HepG2 (cell line): ENCODE measurements around the gene TBC1D4. TPM values are rescaled to one million over a fixed set of nuclear protein-coding genes. Genes with fewer than 3 reads are reported as not detected.

ENCODE experiments used
- ATAC-seq: fragments of 200-7000 bp; cut with Tn5 transposase; 3 replicates; pipeline ENCODE4 v1.9.1; 2020; ENCODE audit warnings: mild to moderate bottlenecking, moderate library complexity
- BruUV-seq: library from RNA; stranded (reverse); fragments of 400-500 nt; replicated peaks from 2 replicates; lab custom pipeline; 2021; lab: Mats Ljungman, UMichigan
- CTCF ChIA-PET: fragments of 300-600 bp; formaldehyde crosslinking; extraction: SDS; loops from one replicate; lab custom pipeline; 2021; ENCODE audit warnings: low total read pairs, inconsistent platforms, low intra/inter-chr PET ratio; lab: Yijun Ruan, JAX
- POLR2A ChIA-PET: fragments of 350-600 bp; sonication (Branson Sonifier 250); formaldehyde crosslinking; loops from one replicate; lab custom pipeline; 2020; ENCODE audit warnings: antibody characterized with exemption, inconsistent platforms; lab: Yijun Ruan, JAX
- DNase-seq: peaks from one replicate; pipeline ENCODE4 v3.0.0-alpha.2; 2015; ENCODE audit warnings: low spot score
- FAIRE-seq: peaks from 3 replicates; lab custom pipeline; 2011; peaks lifted over from hg19 to GRCh38; lab: Jason Lieb, UNC
- H2AFZ ChIP-seq: one replicate; pipeline ENCODE4 v1.6.1; 2011; ENCODE audit warnings: low read length, inconsistent platforms
- H3K27ac ChIP-seq: fragments of 300-600 bp; 3 replicates; pipeline ENCODE4 v1.8.0; 2011; ENCODE audit warnings: mixed run types, mild to moderate bottlenecking, mixed read lengths, low read length, inconsistent platforms; ENCODE audit not compliant: insufficient read depth; ENCODE audit errors: extremely low read length
- H3K27me3 ChIP-seq, 2 experiments: fragments of 200-600 bp in 1 of 2; 2 replicates in 1 of 2; 3 replicates in 1 of 2; pipeline versions ENCODE4 v1.6.0 to v1.8.0; 2011; ENCODE audit warnings: low read length in 2 of 2, mild to moderate bottlenecking in 2 of 2, moderate library complexity in 2 of 2, inconsistent platforms in 1 of 2; ENCODE audit not compliant: insufficient read depth in 2 of 2, control insufficient read depth in 1 of 2
- H3K36me3 ChIP-seq, 2 experiments: fragments of 200-600 bp in 1 of 2; replicated peaks in 1 of 2; 2 replicates in 1 of 2; 3 replicates in 1 of 2; pipeline versions ENCODE4 v1.5.1 to v1.8.0; 2011; ENCODE audit warnings: low read length in 2 of 2, inconsistent platforms in 1 of 2; ENCODE audit not compliant: insufficient read depth in 2 of 2, control insufficient read depth in 1 of 2
- H3K4me1 ChIP-seq: 2 replicates; pipeline ENCODE4 v1.5.1; 2012; ENCODE audit warnings: low read length, inconsistent platforms; ENCODE audit not compliant: insufficient read depth
- H3K4me2 ChIP-seq: 2 replicates; pipeline ENCODE4 v1.6.0; 2011; ENCODE audit warnings: low read depth, low read length, inconsistent platforms
- H3K4me3 ChIP-seq, 3 experiments: fragments of 200-600 bp in 1 of 3; sonication (generic), shearing (Covaris generic) in 1 of 3; replicated peaks in 1 of 3; 2 replicates each; pipeline ENCODE4 v1.5.1; 2011 to 2016; ENCODE audit warnings: low read length in 3 of 3, inconsistent platforms in 2 of 3, low read depth in 2 of 3, mild to moderate bottlenecking in 2 of 3, control low read depth in 1 of 3, mixed read lengths in 1 of 3; ENCODE audit not compliant: insufficient read depth in 1 of 3
- H3K79me2 ChIP-seq: one replicate; pipeline ENCODE4 v1.6.1; 2011; ENCODE audit warnings: low read length, inconsistent platforms; ENCODE audit not compliant: insufficient read depth
- H3K9ac ChIP-seq: 2 replicates; pipeline ENCODE4 v1.6.0; 2011; ENCODE audit warnings: mild to moderate bottlenecking, low read depth, low read length, inconsistent platforms; ENCODE audit not compliant: insufficient read depth
- H3K9me3 ChIP-seq: 2 replicates; pipeline ENCODE4 v1.5.1; 2012; ENCODE audit warnings: mild to moderate bottlenecking, low read length
- H4K20me1 ChIP-seq: 2 replicates; pipeline ENCODE4 v1.6.0; 2011; ENCODE audit warnings: inconsistent platforms, mild to moderate bottlenecking, low read length, moderate library complexity; ENCODE audit not compliant: insufficient read depth
- PHB2 ChIP-seq: fragments of 450-650 bp; IDR thresholded peaks from 2 replicates; pipeline ENCODE4 v1.6.1; 2018; ENCODE audit not compliant: partially characterized antibody
- SOX13 ChIP-seq, 3 experiments: fragments of 450-650 bp in 1 of 3; sonication (generic) in 1 of 3; formaldehyde crosslinking in 1 of 3; IDR thresholded peaks in 2 of 3; conservative IDR thresholded peaks in 1 of 3; 2 replicates each; pipeline versions ENCODE4 v1.5.0 to v1.6.1; 2016 to 2020; ENCODE audit warnings: antibody characterized with exemption in 1 of 3, mild to moderate bottlenecking in 1 of 3, missing compliant biosample characterization in 1 of 3, missing genetic modification reagents in 1 of 3, moderate library complexity in 1 of 3
- ZFAT ChIP-seq: sonication (generic); formaldehyde crosslinking; conservative IDR thresholded peaks from 2 replicates; pipeline ENCODE4 v1.8.1; 2023; ENCODE audit warnings: missing genetic modification reagents, inconsistent platforms
- WGBS: methylation state at CpG from one replicate; pipeline ENCODE4 v1.1.6; 2017; ENCODE audit warnings: low lambda C conversion rate; 5-methylcytosine and 5-hydroxymethylcytosine counted together
- in situ Hi-C: cut with HindIII; loops from 2 replicates; pipeline ENCODE4 v1.10.0; 2017; ENCODE audit warnings: low pct_unique_long_range_greater_than_20kb; ENCODE audit not compliant: extremely low pct_ligation_motif_present
- intact Hi-C: fragments of 100-400 bp; cut with micrococcal nuclease; formaldehyde crosslinking; loops from one replicate; pipeline ENCODE4 v1.10.0; 2022; ENCODE audit not compliant: unreplicated experiment
- polyA plus RNA-seq, 8 experiments: library from polyadenylated mRNA; depleted of rRNA in 3 of 8; stranded (reverse) in 7 of 8; unstranded in 1 of 8; fragments of >200 nt; fragmentation: Illumina TruSeq in 4 of 8; extraction: Trizol in 4 of 8; gene quantifications; 2 replicates each; pipeline versions ENCODE4 v1.2.1 to v1.2.3, GENCODE V29; 2011 to 2016; ENCODE audit warnings: low read depth in 4 of 8, missing spikeins in 1 of 8, mixed read lengths in 1 of 8; ENCODE audit not compliant: insufficient read depth in 1 of 8
- total RNA-seq, 5 experiments: library from RNA; depleted of rRNA; stranded (reverse); fragments of >200 nt; fragmentation: Illumina TruSeq; extraction: Trizol; gene quantifications; 2 replicates each; pipeline ENCODE4 v1.2.3, GENCODE V29; 2016; ENCODE audit warnings: low read depth in 1 of 5
- TF ChIP-seq, protein P1 (sequence below): sonication (generic); formaldehyde crosslinking; IDR thresholded peaks from 2 replicates; pipeline ENCODE4 v1.5.0; 2020; ENCODE audit warnings: mild to moderate bottlenecking, missing genetic modification reagents

The TBC1D4 gene
- total and polyA plus RNA-seq, 2 of the 13 experiments (the other 11 are each of a cell fraction or from before 2014, with no cell fraction given) = 35.9 to 64.4 TPM

DNA sequence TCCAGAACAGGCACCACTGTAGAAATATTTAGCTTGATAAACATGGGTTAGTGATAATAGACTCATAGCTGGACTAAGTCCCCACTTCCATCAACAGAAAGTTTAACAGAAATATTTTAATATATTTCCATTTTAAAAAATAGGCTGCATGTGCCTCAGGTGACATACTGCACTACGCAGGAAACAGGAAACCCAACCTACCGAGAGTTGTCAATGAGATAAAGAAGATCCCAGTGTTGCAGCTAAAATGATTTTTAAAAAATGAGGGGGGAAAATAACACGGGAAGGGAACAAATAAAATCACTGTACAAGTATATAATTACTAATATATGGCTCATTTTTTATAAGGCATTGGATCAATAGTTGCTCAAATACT lies 154.8 kb downstream of the TBC1D4 start (continued):
- TF ChIP-seq, protein P1, sequence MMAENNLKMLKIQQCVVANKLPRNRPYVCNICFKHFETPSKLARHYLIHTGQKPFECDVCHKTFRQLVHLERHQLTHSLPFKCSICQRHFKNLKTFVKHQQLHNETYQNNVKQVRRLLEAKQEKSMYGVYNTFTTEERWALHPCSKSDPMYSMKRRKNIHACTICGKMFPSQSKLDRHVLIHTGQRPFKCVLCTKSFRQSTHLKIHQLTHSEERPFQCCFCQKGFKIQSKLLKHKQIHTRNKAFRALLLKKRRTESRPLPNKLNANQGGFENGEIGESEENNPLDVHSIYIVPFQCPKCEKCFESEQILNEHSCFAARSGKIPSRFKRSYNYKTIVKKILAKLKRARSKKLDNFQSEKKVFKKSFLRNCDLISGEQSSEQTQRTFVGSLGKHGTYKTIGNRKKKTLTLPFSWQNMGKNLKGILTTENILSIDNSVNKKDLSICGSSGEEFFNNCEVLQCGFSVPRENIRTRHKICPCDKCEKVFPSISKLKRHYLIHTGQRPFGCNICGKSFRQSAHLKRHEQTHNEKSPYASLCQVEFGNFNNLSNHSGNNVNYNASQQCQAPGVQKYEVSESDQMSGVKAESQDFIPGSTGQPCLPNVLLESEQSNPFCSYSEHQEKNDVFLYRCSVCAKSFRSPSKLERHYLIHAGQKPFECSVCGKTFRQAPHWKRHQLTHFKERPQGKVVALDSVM (CRISPR knock-in tag) = no peak
- no peak for TF ChIP-seq ZFAT
- TF ChIP-seq SOX13 (IDR thresholded peaks at IDR 0.05) = no peak
- no peak for TF ChIP-seq SOX13 (CRISPR knock-in tag; conservative IDR thresholded peaks at IDR 0.05 in 1 of 2, IDR thresholded peaks at IDR 0.05 in 1 of 2)

DNA sequence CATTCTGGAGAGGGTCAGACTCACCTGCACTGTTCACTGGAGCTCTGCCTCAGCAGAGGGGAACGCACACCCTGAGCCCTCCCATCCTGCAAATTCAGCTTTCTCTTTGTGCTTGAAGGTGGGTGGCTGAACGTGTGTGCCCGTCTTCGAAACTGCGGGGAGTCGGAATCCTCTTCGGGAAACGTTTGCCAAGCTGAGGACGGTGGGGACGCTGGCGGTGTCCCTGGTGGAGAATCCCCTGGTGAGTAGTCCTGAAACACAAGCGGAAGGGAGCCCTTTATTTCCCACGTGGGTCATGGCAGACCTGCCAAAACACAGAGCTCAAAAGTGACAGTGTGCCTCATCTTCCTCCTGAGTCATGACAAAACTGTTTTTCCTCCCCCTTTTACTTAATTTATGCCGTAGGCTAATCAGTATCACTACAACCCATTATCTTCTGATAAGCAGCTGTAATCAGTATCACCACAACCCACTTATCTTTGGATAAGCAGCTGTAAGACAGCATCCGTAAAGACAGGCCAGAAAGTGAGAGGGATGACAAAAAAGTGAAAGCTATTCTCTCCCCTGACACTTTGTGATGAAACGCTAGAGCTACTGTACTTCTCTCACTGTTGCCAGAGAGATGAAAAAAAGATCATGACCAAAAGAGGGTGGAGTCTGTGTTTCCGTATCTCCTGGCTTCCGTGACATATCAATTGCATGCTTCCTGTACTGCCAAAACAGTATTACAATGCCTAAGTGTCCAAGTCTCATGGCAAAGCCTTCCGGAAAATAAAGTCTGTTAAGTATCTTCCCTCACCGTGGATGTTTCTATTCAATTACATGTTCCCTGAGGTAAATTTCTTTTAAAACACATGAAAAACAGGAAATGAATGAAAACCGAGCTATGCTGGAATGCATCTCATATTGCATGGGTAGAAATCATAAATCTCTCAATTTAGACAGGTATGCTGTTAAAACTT lies 155.5 kb downstream of the TBC1D4 start:
- DNase-seq (no peak), FAIRE-seq (no peak), ATAC-seq (no peak; the same call in 2 of the 3 replicates)
- no peak overlapping the region for H3K9ac ChIP-seq
- no peaks in the 10 kb centered on the region for H4K20me1 ChIP-seq
- peaks cover 6 to 30% of the 10 kb centered on the region in 2 experiments for H3K36me3 ChIP-seq
- in situ Hi-C loops (no loop called here), intact Hi-C loops (no loop called here)
- WGBS = 91% methylated on average over 21 of the region's 21 CpGs
- no peaks in the 10 kb centered on the region for H3K27me3 ChIP-seq
- BruUV-seq = no TSS peak
- ChIA-PET CTCF (no interaction called here), POLR2A (no interaction called here)
- H3K27ac ChIP-seq = no peak overlapping the region
- no peak overlapping the region for H3K4me2 ChIP-seq
- H3K4me1 ChIP-seq = peaks cover 35% of the 10 kb centered on the region
- H3K9me3 ChIP-seq = no peaks in the 10 kb centered on the region
- no peaks in the 10 kb centered on the region for H3K79me2 ChIP-seq
- TF ChIP-seq PHB2 = no peak
- no peak overlapping the region for H3K4me3 ChIP-seq
- no peak overlapping the region for H2AFZ ChIP-seq
